HepG2 (cell line): Measurements from ENCODE around the gene CKMT2. TPM values are rescaled to one million over a fixed set of nuclear protein-coding genes. Genes with fewer than 3 reads are reported as not detected.
A peak's percentile ranks its signal among the peaks of the same experiment; 100 is the strongest.

Experiments used
- BCLAF1 ChIP-seq: fragments of 450-650 bp; IDR thresholded peaks from 2 replicates; pipeline ENCODE4 v1.6.1; 2017; ENCODE audit warnings: mild to moderate bottlenecking
- CBX5 ChIP-seq: sonication (generic); formaldehyde crosslinking; IDR thresholded peaks from 2 replicates; pipeline ENCODE4 v1.4.0; 2020; ENCODE audit warnings: missing genetic modification reagents, borderline replicate concordance
- CEBPB ChIP-seq: IDR thresholded peaks from 2 replicates; pipeline ENCODE4 v1.6.1; 2011; ENCODE audit warnings: low read depth, low read length, improper control_type of control experiment, borderline replicate concordance
- FOXO1 ChIP-seq: sonication (generic); formaldehyde crosslinking; IDR thresholded peaks from 2 replicates; pipeline ENCODE4 v1.4.0; 2020; ENCODE audit warnings: missing genetic modification reagents
- GFI1 ChIP-seq: sonication (generic); formaldehyde crosslinking; IDR thresholded peaks from 2 replicates; pipeline ENCODE4 v1.5.0; 2020; ENCODE audit warnings: missing genetic modification reagents, mild to moderate bottlenecking, borderline replicate concordance
- LCORL ChIP-seq, 2 experiments: fragments of 450-650 bp in 1 of 2; sonication (generic) in 1 of 2; formaldehyde crosslinking in 1 of 2; IDR thresholded peaks; 2 replicates each; pipeline versions ENCODE4 v1.5.0 to v1.6.1; 2017 to 2020; ENCODE audit warnings: antibody characterized with exemption in 1 of 2, missing genetic modification reagents in 1 of 2
- MLLT10 ChIP-seq: sonication (generic); formaldehyde crosslinking; IDR thresholded peaks from 2 replicates; pipeline ENCODE4 v1.4.0; 2020; ENCODE audit warnings: missing genetic modification reagents
- MYC ChIP-seq: sonication (generic); formaldehyde crosslinking; IDR thresholded peaks from 2 replicates; pipeline ENCODE4 v1.9.0; 2021; ENCODE audit warnings: missing genetic modification reagents, borderline replicate concordance
- PATZ1 ChIP-seq: sonication (generic); formaldehyde crosslinking; IDR thresholded peaks from 2 replicates; pipeline ENCODE4 v1.4.0; 2020; ENCODE audit warnings: missing genetic modification reagents
- RFXANK ChIP-seq: IDR thresholded peaks from 2 replicates; pipeline ENCODE4 v1.6.1; 2016
- RXRB ChIP-seq: IDR thresholded peaks from 2 replicates; pipeline ENCODE4 v1.6.1; 2016; ENCODE audit warnings: borderline replicate concordance, missing genetic modification reagents, missing compliant biosample characterization
- SIX1 ChIP-seq: sonication (generic); formaldehyde crosslinking; IDR thresholded peaks from 2 replicates; pipeline ENCODE4 v1.4.0; 2020; ENCODE audit warnings: missing genetic modification reagents, borderline replicate concordance
- SP1 ChIP-seq, 2 experiments: fragments of 450-650 bp in 1 of 2; sonication (generic) in 1 of 2; formaldehyde crosslinking in 1 of 2; IDR thresholded peaks; 2 replicates each; pipeline versions ENCODE4 v1.4.0 to v1.6.1; 2016 to 2020; ENCODE audit warnings: missing genetic modification reagents in 1 of 2
- SSRP1 ChIP-seq: IDR thresholded peaks from 2 replicates; pipeline ENCODE4 v1.6.1; 2016; ENCODE audit warnings: control low read depth
- THAP11 ChIP-seq: IDR thresholded peaks from 2 replicates; pipeline ENCODE4 v1.6.1; 2016; ENCODE audit warnings: missing biosample characterization, missing genetic modification reagents
- YY1 ChIP-seq: IDR thresholded peaks from 2 replicates; pipeline ENCODE4 v1.6.1; 2011; ENCODE audit warnings: low read length, low read depth, moderate library complexity, mild to moderate bottlenecking; ENCODE audit not compliant: insufficient read depth, insufficient replicate concordance
- ZMAT3 ChIP-seq: sonication (generic); formaldehyde crosslinking; conservative IDR thresholded peaks from 2 replicates; pipeline ENCODE4 v1.7.0; 2021; ENCODE audit warnings: missing genetic modification reagents
- ZMAT5 ChIP-seq: sonication (generic); formaldehyde crosslinking; IDR thresholded peaks from 2 replicates; pipeline ENCODE4 v1.5.0; 2020; ENCODE audit warnings: mild to moderate bottlenecking, low read depth, missing genetic modification reagents, borderline replicate concordance
- ZNF256 ChIP-seq: sonication (generic); formaldehyde crosslinking; conservative IDR thresholded peaks from 2 replicates; pipeline ENCODE4 v1.4.0; 2020; ENCODE audit warnings: missing genetic modification reagents
- ZNF883 ChIP-seq: sonication (generic); formaldehyde crosslinking; IDR thresholded peaks from 2 replicates; pipeline ENCODE4 v1.5.1; 2020; ENCODE audit warnings: mild to moderate bottlenecking, missing genetic modification reagents; ENCODE audit errors: not compliant biosample characterization
- polyA plus RNA-seq, 8 experiments: library from polyadenylated mRNA; depleted of rRNA in 3 of 8; stranded (reverse) in 7 of 8; unstranded in 1 of 8; fragments of >200 nt; fragmentation: Illumina TruSeq in 4 of 8; extraction: Trizol in 4 of 8; gene quantifications; 2 replicates each; pipeline versions ENCODE4 v1.2.1 to v1.2.3, GENCODE V29; 2011 to 2016; ENCODE audit warnings: low read depth in 4 of 8, missing spikeins in 1 of 8, mixed read lengths in 1 of 8; ENCODE audit not compliant: insufficient read depth in 1 of 8
- total RNA-seq, 5 experiments: library from RNA; depleted of rRNA; stranded (reverse); fragments of >200 nt; fragmentation: Illumina TruSeq; extraction: Trizol; gene quantifications; 2 replicates each; pipeline ENCODE4 v1.2.3, GENCODE V29; 2016; ENCODE audit warnings: low read depth in 1 of 5
- TF ChIP-seq, protein P1 (sequence below): sonication (generic); formaldehyde crosslinking; IDR thresholded peaks from 2 replicates; pipeline ENCODE4 v1.4.0; 2020; ENCODE audit warnings: mild to moderate bottlenecking, low read depth, missing genetic modification reagents
- TF ChIP-seq, protein P2 (sequence below): sonication (generic); formaldehyde crosslinking; IDR thresholded peaks from 2 replicates; pipeline ENCODE4 v1.4.0; 2020; ENCODE audit warnings: mild to moderate bottlenecking, missing genetic modification reagents

Gene CKMT2
- total and polyA plus RNA-seq, 2 of the 13 experiments (the other 11 are each of a cell fraction or from before 2014, with no cell fraction given): 1.2 to 8.8 TPM

DNA sequence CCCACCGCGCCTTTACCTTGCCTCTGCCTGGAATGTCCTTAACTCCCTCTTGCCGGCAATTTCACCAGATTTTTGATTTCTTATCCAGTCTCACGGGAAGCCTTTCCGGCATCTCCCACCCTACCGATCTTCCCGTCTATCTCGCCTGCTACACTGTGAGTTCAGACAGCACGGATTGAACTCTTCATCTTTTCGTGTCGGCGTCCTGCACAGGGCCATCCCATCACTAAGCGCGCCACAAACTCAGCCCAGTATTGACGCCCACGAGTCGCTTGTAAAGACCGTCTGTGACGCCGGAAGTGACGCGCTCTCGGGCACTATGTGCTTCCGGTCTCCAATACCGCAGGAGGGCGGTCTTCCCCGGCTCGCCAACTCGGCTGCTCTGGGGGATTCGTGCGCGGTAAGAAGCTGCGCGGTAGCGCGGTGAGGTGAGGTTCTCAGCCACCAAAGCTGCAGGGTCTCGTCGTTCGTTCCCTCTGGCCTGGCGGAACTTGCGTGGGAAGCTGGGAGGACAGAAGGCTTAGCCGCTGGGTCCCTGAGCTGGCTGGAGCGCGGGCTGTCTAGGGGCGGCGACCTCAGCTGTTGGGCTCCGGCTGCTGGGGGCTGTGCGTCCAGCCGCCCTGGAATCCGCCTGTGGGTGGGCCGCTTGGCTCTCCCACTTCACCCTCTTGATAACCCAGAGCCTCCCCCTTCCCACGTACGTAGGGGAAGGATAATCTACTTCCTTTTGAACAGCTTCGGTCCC lies 68.3 kb downstream of the CKMT2 start, which contains the start of gene ZCCHC9 (continued):
- TF ChIP-seq, protein P1, sequence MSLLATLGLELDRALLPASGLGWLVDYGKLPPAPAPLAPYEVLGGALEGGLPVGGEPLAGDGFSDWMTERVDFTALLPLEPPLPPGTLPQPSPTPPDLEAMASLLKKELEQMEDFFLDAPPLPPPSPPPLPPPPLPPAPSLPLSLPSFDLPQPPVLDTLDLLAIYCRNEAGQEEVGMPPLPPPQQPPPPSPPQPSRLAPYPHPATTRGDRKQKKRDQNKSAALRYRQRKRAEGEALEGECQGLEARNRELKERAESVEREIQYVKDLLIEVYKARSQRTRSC (CRISPR knock-in tag): no peak
- TF ChIP-seq SSRP1 (CRISPR knock-in tag) (no peak), ZMAT3 (CRISPR knock-in tag) (peak; percentile 77; the same call in 1 of the 2 replicates), PATZ1 (CRISPR knock-in tag) (peak; percentile 40), RFXANK (no peak; the same call in 1 of the 2 replicates), SP1 (IDR thresholded peaks at IDR 0.05) (no peak), SP1 (CRISPR knock-in tag; IDR thresholded peaks at IDR 0.05) (peak; percentile 89), CBX5 (CRISPR knock-in tag) (peak; percentile 84), YY1 (peak; percentile 63), MYC (CRISPR knock-in tag) (peak; percentile 63; the same call in 1 of the 2 replicates), SIX1 (no peak; the same call in 1 of the 2 replicates), ZMAT5 (CRISPR knock-in tag) (no peak), FOXO1 (CRISPR knock-in tag) (peak; percentile 38; the same call in 1 of the 2 replicates), RXRB (peak; percentile 66; the same call in 1 of the 2 replicates), CEBPB (no peak), ZNF256 (no peak), BCLAF1 (no peak), MLLT10 (CRISPR knock-in tag) (no peak), THAP11 (CRISPR knock-in tag) (peak; percentile 93), ZNF883 (no peak), GFI1 (CRISPR knock-in tag) (peak; percentile 63; the same call in 1 of the 2 replicates), LCORL (IDR thresholded peaks at IDR 0.05) (no peak), LCORL (CRISPR knock-in tag; IDR thresholded peaks at IDR 0.05) (peak; percentile 66; the same call in 1 of the 2 replicates)
- TF ChIP-seq, protein P2, sequence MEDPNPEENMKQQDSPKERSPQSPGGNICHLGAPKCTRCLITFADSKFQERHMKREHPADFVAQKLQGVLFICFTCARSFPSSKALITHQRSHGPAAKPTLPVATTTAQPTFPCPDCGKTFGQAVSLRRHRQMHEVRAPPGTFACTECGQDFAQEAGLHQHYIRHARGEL (CRISPR knock-in tag): no peak
